Kidney capillary endothelial cell (primary cell): ENCODE results near the gene ARHGAP25.

Source experiments
- DNase-seq: peaks from one replicate; pipeline ENCODE4 v3.0.0-alpha.2; 2018; ENCODE audit warnings: low spot score

The ARHGAP25 gene

GRCh38 chr2:68863996-68864395, 129.4 kb downstream of the ARHGAP25 start:
- DNase-seq: no peak

- no peak for DNase-seq
These were observed 130.5 kb downstream of the ARHGAP25 start for GRCh38 chr2:68865108-68865507.

- DNase-seq: peak; percentile 88
These were observed 135.6 kb downstream of the ARHGAP25 start for GRCh38 chr2:68870215-68870614.

- no peak for DNase-seq
These were observed 136.7 kb downstream of the ARHGAP25 start, which contains the start of gene BMP10 for GRCh38 chr2:68871159-68871764. Gene BMP10 (minus strand): TSS chr2:68871397. CDS start chr2:68871358, 39 bp downstream.
